Activated CD4-positive, alpha-beta T cell treated with anti-CD3 and anti-CD28 coated beads, Interleukin-2, amount 50 U/mL, for 48 hours (primary cell): ENCODE data around the gene HBA1.
"Not testable (repeated sequence)": the region's sequence is repeated elsewhere in the genome, so short reads cannot be mapped to it uniquely, and the experiment has no call there.

Experiments
- DNase-seq, 2 experiments: peaks; one replicate each; pipeline ENCODE4 v3.0.0-alpha.2; 2020

Gene HBA1

DNA sequence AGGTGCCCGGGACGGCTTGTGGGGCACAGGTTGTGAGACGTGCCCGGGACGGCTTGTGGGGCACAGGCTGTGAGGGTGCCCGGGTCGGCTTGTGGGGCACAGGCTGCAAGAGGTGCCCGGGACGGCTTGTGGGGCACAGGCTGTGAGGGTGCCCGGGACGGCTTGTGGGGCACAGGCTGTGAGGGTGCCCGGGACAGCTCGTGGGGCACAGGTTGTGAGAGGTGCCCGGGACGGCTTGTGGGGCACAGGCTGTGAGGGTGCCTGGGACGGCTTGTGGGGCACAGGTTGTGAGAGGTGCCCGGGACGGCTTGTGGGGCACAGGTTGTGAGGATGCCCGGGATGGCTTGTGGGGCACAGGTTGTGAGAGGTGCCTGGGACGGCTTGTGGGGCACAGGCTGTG lies 16.2 kb upstream of the HBA1 start:
- DNase-seq: not testable (repeated sequence)

DNA sequence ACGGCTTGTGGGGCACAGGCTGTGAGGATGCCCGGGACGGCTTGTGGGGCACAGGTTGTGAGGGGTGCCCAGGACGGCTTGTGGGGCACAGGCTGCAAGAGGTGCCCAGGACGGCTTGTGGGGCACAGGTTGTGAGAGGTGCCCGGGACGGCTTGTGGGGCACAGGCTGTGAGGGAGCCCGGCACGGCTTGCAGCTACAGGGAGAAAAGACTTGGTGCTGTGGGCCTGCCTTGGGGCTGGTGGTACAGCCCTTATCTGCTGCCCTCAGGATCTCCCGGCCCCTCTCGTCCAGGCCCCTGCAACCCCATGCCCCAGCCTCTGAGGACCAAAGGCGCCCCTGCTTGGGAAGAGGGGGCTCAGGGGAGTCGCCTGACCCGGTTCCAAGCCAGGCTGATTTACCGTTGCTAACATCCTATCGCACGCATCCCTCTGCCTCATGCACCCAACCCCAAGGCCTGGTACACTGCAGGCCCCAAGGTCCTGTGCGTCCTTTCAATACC lies 15.7 kb upstream of the HBA1 start:
- DNase-seq: no peak

DNA sequence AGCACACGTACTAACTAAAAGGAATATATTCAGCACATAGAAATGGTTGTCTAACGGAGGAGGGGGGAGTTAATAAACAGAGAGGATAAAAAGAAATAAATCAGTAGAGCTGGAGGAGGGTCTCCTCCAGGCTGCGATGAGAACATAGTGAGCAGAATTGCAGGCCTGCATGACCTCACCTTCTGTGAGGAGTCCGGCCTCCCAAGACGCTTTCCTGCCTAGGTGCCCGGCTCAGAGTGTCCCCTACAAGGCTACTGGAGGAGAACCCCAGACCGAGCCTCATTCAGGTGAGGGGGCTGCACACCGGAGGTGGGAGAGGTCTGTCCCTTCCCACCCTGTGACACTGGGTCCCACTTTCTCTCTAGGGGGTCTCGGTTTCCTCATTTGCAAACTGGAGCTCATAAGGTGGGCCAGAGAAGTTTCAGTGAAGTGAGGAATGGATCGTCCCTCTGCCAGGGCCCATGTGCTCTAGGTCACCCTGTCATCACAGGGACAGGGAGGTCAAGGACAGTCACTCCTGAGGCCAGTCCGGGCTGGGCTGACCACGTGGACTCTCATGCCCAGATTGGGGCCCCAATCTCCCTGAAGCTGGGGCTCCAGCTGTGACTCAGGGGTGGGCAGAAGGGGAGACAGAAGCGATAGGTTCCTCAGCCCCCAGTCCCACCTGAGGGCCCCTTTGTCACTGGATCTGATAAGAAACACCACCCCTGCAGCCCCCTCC lies 14.0 kb upstream of the HBA1 start:
- no peak for DNase-seq

DNA sequence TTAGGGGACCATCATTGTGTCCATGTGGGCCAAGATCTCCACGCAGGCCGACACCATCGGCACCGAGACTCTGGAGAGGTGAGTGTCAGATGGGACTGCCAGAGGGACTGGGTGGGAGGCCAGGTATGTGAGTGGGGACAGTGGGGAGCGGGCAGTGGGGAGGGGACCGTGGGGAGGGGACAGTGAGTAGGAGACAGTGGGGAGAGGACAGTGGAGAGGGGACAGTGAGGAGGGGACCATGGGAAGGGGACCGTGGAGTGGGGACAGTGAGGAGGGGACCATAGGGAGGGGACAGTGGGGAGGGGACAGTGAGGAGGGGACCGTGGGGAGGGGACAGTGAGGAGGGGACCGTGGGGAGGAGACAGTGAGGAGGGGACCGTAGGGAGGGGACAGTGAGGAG lies 13.3 kb upstream of the HBA1 start:
- DNase-seq: not testable (repeated sequence)

DNA sequence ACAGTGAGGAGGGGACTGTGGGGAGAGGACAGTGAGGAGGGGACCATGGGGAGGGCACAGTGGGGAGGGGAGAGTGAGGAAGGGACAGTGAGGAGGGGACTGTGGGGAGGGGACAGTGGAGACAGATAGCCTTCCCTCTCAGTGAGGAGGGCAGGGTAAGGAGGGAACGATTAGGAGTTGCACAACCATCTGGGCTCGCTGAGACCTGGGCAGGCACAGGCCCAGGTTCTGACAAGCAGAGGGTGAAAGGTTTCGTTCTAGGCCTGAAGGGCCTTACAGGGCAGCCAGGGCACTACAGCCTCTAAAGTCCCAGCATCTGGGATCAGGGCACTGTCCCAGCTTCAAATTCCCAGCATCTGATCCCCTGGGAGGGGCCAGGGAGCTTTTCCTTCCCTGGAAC lies 12.8 kb upstream of the HBA1 start:
- not testable (repeated sequence) for DNase-seq

DNA sequence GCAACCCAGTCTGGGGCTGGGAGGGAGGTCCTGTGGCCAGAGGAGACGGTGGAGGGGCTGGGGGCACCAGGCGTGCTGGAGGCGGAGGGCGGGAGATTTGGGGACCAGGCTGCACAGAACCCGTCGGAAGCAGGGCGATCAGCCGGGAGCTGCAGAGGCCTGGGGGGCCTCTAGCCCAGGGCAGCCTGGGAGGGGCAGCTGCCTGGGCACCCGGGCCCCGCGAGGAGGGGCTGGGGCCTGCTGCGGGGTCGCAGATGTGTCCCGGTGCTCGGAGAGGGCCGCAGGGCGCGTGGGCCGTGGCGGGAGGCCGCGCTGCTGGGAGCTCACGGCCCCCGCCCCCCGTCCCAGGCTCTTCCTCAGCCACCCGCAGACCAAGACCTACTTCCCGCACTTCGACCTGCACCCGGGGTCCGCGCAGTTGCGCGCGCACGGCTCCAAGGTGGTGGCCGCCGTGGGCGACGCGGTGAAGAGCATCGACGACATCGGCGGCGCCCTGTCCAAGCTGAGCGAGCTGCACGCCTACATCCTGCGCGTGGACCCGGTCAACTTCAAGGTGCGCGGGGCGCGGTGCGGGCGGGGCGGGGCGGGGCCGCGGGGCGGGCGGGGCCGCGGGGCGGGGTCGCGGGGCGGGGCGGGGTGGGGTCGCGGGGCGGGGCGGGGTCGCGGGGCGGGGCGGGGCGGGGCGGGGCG lies 12.2 kb upstream of the HBA1 start:
- not testable (repeated sequence) for DNase-seq

DNA sequence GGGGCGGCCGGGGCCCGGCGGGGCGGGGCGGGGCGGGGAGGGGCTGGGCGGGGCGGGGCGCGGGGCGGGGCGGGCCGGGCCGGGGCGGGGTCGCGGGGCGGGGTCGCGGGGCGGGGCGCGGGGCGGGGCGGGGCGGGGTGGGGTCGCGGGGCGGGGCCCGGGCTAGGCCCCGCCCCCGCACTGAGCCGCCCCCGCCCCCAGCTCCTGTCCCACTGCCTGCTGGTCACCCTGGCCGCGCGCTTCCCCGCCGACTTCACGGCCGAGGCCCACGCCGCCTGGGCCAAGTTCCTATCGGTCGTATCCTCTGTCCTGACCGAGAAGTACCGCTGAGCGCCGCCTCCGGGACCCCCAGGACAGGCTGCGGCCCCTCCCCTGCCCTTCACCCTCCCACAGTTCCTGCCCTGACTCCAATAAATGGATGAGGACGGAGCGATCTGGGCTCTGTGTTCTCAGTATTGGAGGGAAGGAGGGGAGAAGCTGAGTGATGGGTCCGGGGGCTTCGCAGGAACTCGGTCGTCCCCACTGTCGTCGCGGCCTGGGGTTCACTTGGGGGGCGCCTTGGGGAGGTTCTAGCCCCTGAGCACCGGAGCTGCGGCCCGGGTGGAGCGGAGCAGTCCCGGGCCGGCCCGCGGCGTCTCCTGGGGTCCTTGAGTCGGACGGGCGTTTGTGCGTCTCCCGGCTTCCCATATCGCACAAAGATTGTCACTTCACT lies 11.5 kb upstream of the HBA1 start:
- DNase-seq: no peak

DNA sequence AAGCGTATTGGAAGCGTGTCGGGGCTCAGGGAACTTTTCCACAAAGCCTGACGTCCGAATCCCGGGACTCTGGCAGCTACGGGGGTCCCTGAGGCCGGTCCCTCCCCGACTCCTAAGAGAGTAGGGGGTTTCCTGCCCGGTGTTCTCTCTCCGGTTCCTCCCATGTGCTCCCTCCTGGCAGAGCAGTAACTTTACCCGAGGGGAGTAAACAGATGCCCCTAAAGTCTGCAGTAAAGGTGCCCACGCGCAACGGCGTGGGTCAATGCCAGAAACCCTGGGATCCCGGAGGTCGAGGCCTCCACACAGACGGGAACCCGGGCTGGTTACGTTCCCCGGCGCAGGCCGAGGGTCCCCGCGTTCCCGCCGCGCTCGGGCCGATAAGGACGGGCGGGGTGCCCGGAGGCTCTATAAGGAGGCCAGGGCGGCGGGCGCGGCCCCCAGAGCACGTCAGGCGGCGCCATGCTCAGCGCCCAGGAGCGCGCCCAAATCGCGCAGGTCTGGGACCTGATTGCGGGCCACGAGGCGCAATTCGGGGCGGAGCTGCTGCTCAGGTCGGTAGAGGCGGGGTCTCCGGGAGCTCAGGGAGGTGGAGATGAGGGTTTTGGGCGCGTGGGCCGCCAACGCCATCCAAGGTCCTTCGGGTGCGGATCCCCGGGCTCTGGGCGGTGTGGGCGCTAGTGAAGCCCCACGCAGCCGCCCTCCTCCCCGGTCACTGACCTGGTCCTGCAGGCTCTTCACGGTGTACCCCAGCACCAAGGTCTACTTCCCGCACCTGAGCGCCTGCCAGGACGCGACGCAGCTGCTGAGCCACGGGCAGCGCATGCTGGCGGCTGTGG lies 10.7 kb upstream of the HBA1 start, which contains the start of gene HBM:
TSS of gene HBM (plus strand) at position 440 of the 836 bp plus-strand sequence. CDS start at position 460, 20 bp downstream.
- DNase-seq: no peak

DNA sequence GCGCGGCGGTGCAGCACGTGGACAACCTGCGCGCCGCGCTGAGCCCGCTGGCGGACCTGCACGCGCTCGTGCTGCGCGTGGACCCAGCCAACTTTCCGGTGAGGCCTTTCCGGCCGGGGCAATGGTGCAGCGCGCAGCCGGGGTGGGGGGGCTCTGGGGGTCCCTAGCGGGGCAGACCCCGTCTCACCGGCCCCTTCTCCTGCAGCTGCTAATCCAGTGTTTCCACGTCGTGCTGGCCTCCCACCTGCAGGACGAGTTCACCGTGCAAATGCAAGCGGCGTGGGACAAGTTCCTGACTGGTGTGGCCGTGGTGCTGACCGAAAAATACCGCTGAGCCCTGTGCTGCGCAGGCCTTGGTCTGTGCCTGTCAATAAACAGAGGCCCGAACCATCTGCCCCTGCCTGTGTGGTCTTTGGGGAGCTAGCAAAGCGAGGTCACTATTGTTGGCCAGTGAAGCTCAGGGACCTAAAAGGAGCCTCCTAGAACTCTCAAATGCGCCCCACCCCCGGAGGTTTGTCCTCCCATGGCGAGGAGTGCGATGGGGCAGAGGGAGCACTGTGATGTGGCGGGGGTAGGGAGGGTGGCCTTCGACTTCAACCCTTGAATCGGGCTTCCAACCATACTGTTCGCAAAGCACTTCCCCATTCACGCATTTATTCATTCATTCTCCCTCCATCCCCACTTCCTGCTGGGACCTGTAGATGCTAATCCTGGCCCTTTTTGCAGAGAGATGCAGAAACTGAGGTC lies 9.9 kb upstream of the HBA1 start:
- DNase-seq: no peak

DNA sequence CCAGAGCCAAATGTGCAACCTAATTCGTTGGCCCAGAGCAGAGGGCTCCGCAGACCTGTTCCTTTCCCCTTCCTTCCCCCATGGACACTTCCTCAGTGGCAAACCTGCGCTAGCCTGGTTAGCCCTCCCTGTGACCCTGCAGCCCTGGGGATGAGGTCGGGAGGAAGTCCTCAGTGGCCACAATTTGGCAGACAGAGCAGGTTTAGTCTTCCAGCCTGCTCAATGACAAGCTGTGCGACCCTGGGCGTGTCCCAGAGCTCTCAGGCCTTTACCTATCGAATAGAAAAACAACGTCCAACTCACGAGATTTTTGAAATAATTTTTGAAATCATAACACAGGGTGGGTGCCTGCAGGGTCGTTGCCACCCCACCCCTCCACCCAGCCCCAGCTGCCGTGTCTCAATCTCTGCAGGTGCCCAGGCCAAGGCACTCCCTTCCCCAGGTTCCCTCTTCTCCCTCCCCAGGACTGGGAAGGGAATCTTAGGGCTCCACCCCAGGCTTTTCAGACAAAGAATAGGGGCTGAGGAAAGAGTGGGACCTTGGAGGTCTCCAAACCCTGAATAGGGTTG lies 9.3 kb upstream of the HBA1 start:
- no peak for DNase-seq

DNA sequence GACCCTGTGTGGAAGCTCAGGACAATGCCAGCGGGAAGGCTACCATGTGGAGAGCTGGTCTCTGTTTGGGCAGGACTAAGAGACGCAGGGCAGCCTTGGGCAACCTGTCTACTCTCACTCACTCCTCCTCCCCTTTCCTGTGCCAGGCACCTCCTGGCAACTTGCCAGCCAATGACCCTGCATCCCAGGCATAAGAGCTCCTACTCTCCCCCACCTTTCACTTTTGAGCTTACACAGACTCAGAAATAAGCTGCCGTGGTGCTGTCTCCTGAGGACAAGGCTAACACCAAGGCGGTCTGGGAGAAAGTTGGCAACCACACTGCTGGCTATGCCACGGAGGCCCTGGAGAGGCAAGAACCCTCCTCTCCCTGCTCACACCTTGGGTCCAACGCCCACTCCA lies 8.1 kb upstream of the HBA1 start:
- no peak for DNase-seq

DNA sequence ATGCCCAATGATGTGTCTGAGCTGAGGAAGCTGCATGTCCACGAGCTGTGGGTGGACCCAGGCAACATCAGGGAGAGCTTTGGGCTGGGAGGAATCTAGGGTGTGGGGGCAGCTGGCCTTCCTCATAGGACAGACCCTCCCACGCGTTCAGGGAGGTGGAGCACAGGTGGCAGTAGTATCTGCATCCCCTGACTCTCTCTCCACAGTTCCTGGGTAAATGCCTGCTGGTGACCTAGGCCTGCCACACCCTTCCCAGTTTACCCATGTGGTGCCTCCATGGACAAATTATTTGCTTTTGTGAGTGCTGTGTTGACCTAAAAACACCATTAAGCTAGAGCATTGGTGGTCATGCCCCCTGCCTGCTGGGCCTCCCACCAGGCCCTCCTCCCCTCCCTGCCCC lies 7.5 kb upstream of the HBA1 start:
- no peak for DNase-seq

DNA sequence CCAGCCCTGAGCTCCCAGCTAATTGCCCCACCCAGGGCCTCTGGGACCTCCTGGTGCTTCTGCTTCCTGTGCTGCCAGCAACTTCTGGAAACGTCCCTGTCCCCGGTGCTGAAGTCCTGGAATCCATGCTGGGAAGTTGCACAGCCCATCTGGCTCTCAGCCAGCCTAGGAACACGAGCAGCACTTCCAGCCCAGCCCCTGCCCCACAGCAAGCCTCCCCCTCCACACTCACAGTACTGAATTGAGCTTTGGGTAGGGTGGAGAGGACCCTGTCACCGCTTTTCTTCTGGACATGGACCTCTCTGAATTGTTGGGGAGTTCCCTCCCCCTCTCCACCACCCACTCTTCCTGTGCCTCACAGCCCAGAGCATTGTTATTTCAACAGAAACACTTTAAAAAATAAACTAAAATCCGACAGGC lies 6.4 kb upstream of the HBA1 start:
- not testable (repeated sequence) for DNase-seq

DNA sequence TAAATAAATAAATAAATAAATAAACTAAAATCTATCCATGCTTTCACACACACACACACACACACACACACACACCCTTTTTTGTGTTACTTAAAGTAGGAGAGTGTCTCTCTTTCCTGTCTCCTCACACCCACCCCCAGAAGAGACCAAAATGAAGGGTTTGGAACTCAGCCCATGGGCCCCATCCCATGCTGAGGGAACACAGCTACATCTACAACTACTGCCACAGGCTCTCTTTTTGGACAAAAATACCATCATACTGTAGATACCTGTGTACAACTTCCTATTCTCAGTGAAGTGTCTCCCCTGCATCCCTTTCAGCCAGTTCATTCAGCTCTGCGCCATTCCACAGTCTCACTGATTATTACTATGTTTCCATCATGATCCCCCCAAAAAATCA lies 5.7 kb upstream of the HBA1 start:
- DNase-seq: no peak

DNA sequence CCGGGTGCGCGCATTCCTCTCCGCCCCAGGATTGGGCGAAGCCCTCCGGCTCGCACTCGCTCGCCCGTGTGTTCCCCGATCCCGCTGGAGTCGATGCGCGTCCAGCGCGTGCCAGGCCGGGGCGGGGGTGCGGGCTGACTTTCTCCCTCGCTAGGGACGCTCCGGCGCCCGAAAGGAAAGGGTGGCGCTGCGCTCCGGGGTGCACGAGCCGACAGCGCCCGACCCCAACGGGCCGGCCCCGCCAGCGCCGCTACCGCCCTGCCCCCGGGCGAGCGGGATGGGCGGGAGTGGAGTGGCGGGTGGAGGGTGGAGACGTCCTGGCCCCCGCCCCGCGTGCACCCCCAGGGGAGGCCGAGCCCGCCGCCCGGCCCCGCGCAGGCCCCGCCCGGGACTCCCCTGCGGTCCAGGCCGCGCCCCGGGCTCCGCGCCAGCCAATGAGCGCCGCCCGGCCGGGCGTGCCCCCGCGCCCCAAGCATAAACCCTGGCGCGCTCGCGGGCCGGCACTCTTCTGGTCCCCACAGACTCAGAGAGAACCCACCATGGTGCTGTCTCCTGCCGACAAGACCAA lies 4.0 kb upstream of the HBA1 start, which contains the start of gene HBA2:
TSS of gene HBA2 (plus strand) at position 503 of the 568 bp plus-strand sequence. CDS start at position 540, 37 bp downstream.
- not testable (repeated sequence) for DNase-seq

DNA sequence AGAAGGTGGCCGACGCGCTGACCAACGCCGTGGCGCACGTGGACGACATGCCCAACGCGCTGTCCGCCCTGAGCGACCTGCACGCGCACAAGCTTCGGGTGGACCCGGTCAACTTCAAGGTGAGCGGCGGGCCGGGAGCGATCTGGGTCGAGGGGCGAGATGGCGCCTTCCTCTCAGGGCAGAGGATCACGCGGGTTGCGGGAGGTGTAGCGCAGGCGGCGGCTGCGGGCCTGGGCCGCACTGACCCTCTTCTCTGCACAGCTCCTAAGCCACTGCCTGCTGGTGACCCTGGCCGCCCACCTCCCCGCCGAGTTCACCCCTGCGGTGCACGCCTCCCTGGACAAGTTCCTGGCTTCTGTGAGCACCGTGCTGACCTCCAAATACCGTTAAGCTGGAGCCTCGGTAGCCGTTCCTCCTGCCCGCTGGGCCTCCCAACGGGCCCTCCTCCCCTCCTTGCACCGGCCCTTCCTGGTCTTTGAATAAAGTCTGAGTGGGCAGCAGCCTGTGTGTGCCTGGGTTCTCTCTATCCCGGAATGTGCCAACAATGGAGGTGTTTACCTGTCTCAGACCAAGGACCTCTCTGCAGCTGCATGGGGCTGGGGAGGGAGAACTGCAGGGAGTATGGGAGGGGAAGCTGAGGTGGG lies 3.1 kb upstream of the HBA1 start:
- not testable (repeated sequence) for DNase-seq

DNA sequence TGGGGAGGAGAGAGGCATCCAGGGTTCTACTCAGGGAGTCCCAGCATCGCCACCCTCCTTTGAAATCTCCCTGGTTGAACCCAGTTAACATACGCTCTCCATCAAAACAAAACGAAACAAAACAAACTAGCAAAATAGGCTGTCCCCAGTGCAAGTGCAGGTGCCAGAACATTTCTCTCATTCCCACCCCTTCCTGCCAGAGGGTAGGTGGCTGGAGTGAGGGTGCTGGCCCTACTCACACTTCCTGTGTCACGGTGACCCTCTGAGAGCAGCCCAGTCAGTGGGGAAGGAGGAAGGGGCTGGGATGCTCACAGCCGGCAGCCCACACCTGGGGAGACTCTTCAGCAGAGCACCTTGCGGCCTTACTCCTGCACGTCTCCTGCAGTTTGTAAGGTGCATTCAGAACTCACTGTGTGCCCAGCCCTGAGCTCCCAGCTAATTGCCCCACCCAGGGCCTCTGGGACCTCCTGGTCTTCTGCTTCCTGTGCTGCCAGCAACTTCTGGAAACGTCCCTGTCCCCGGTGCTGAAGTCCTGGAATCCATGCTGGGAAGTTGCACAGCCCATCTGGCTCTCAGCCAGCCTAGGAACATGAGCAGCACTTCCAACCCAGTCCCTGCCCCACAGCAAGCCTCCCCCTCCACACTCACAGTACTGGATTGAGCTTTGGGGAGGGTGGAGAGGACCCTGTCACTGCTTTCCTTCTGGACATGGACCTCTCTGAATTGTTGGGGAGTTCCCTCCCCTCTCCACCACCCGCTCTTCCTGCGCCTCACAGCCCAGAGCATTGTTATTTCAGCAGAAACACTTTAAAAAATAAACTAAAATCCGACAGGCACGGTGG lies 2.3 kb upstream of the HBA1 start:
- not testable (repeated sequence) for DNase-seq

DNA sequence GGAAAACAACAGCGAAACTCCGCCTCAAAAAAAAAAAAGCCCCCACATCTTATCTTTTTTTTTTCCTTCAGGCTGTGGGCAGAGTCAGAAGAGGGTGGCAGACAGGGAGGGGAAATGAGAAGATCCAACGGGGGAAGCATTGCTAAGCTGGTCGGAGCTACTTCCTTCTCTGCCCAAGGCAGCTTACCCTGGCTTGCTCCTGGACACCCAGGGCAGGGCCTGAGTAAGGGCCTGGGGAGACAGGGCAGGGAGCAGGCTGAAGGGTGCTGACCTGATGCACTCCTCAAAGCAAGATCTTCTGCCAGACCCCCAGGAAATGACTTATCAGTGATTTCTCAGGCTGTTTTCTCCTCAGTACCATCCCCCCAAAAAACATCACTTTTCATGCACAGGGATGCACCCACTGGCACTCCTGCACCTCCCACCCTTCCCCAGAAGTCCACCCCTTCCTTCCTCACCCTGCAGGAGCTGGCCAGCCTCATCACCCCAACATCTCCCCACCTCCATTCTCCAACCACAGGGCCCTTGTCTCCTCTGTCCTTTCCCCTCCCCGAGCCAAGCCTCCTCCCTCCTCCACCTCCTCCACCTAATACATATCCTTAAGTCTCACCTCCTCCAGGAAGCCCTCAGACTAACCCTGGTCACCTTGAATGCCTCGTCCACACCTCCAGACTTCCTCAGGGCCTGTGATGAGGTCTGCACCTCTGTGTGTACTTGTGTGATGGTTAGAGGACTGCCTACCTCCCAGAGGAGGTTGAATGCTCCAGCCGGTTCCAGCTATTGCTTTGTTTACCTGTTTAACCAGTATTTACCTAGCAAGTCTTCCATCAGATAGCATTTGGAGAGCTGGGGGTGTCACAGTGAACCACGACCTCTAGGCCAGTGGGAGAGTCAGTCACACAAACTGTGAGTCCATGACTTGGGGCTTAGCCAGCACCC lies 1.2 kb upstream of the HBA1 start:
- DNase-seq: no peak
